Measurements from ENCODE around the gene KAT2B. TPM values are rescaled to one million over a fixed set of nuclear protein-coding genes. Genes with fewer than 3 reads are reported as not detected.
A peak's percentile ranks its signal among the peaks of the same experiment; 100 is the strongest.

The KAT2B gene
- total RNA-seq, 2 donors from 2014 or later = 14.5 to 25.2 TPM

- ATAC-seq (peak; percentile 99), DNase-seq (peak; percentile 88 to 93 (median 92))
- Histone ChIP-seq H3K27ac (peak overlapping the region; percentile 55 to 83 (median 60)), H3K27me3 (no peaks in the 10 kb centered on the region), H3K4me1 (peaks cover 20% of the 10 kb centered on the region), H3K36me3 (replicated peaks in 1 of 2; ENCODE audit: insufficient read depth in 1 of 2, low read depth in 2 of 2) (no peaks in the 10 kb centered on the region), H3K9me3 (no peaks in the 10 kb centered on the region), H3K4me3 (no peak overlapping the region)
- intact Hi-C loops (cut with DNase I) = no loop called here
- TF ChIP-seq CTCF (IDR thresholded peaks at IDR 0.05) (no peak), POLR2A (IDR thresholded peaks at IDR 0.05) (peak in 1 of 3 donors; percentile 26)
- 5 to 6% methylated on average over 3 to 8 of the region's 8 CpGs for WGBS, 2 donors
Measured at GRCh38 chr3:20080956-20081554, 40.8 kb downstream of the KAT2B start.

GRCh38 chr3:20083253-20083652, 43.0 kb downstream of the KAT2B start:
- H3K27ac ChIP-seq = no peak overlapping the region
- DNase-seq = no peak
- ATAC-seq = no peak
- H3K9me3 ChIP-seq = no peaks in the 10 kb centered on the region
- H3K36me3 ChIP-seq (replicated peaks in 1 of 2; ENCODE audit: insufficient read depth in 1 of 2, low read depth in 2 of 2) = no peaks in the 10 kb centered on the region
- TF ChIP-seq CTCF (IDR thresholded peaks at IDR 0.05) (no peak), POLR2A (IDR thresholded peaks at IDR 0.05) (no peak)
- no peak overlapping the region for H3K4me3 ChIP-seq
- no peaks in the 10 kb centered on the region for H3K27me3 ChIP-seq
- H3K4me1 ChIP-seq = peaks cover 20% of the 10 kb centered on the region
- intact Hi-C loops (cut with DNase I) = no loop called here

GRCh38 chr3:20083953-20084352, 43.7 kb downstream of the KAT2B start:
- no peak overlapping the region for H3K27ac ChIP-seq
- 95 to 96% methylated on average over 2 of the region's 2 CpGs for WGBS, 2 donors
- no peak for ATAC-seq
- no peaks in the 10 kb centered on the region for H3K27me3 ChIP-seq
- H3K36me3 ChIP-seq (replicated peaks in 1 of 2; ENCODE audit: insufficient read depth in 1 of 2, low read depth in 2 of 2) = no peaks in the 10 kb centered on the region
- H3K4me1 ChIP-seq = peaks cover 20% of the 10 kb centered on the region
- H3K4me3 ChIP-seq = no peak overlapping the region
- DNase-seq = no peak
- intact Hi-C loops (cut with DNase I) = no loop called here
- no peaks in the 10 kb centered on the region for H3K9me3 ChIP-seq
- TF ChIP-seq CTCF (IDR thresholded peaks at IDR 0.05) = no peak
- TF ChIP-seq POLR2A (IDR thresholded peaks at IDR 0.05) = no peak

- ATAC-seq (no peak), DNase-seq (no peak)
- Histone ChIP-seq H3K4me3 (no peak overlapping the region), H3K4me1 (peaks cover 6% of the 10 kb centered on the region), H3K9me3 (no peaks in the 10 kb centered on the region), H3K27me3 (no peaks in the 10 kb centered on the region), H3K36me3 (replicated peaks in 1 of 2; ENCODE audit: insufficient read depth in 1 of 2, low read depth in 2 of 2) (no peaks in the 10 kb centered on the region), H3K27ac (no peak overlapping the region)
- no peak for TF ChIP-seq POLR2A (IDR thresholded peaks at IDR 0.05)
- TF ChIP-seq CTCF (IDR thresholded peaks at IDR 0.05) = no peak
- WGBS, 2 donors = 41 to 51% methylated on average over 2 of the region's 2 CpGs
- intact Hi-C loops (cut with DNase I) = no loop called here
Measured at GRCh38 chr3:20091331-20092047, 51.2 kb downstream of the KAT2B start.

GRCh38 chr3:20095470-20095869, 55.2 kb downstream of the KAT2B start:
- ATAC-seq (no peak), DNase-seq (no peak)
- no peaks in the 10 kb centered on the region for H3K36me3 ChIP-seq (replicated peaks in 1 of 2; ENCODE audit: insufficient read depth in 1 of 2, low read depth in 2 of 2)
- peaks cover 18% of the 10 kb centered on the region for H3K4me1 ChIP-seq
- WGBS, 2 donors = 84 to 87% methylated on average over 4 of the region's 4 CpGs
- intact Hi-C loops (cut with DNase I) = no loop called here
- H3K9me3 ChIP-seq = no peaks in the 10 kb centered on the region
- H3K27me3 ChIP-seq = no peaks in the 10 kb centered on the region
- no peak overlapping the region for H3K27ac ChIP-seq
- no peak overlapping the region for H3K4me3 ChIP-seq
- TF ChIP-seq POLR2A (IDR thresholded peaks at IDR 0.05) = no peak
- no peak for TF ChIP-seq CTCF (IDR thresholded peaks at IDR 0.05)
